Glomerular endothelial cell (primary cell): ENCODE data around the gene PSMD4. TPM values are rescaled to one million over a fixed set of nuclear protein-coding genes. Genes with fewer than 3 reads are reported as not detected.
"Not testable (repeated sequence)": the region's sequence is repeated elsewhere in the genome, so short reads cannot be mapped to it uniquely, and the experiment has no call there.

Experiments used
- DNase-seq: peaks from one replicate; pipeline ENCODE4 v3.0.0-alpha.2; 2011; ENCODE audit warnings: low read depth, low spot score; ENCODE audit errors: extremely low read depth
- total RNA-seq: library from RNA; depleted of rRNA; stranded (reverse); fragments of >200 nt; gene quantifications from 2 replicates; pipeline ENCODE4 v1.2.3, GENCODE V29; 2015

Gene PSMD4
- 151 and 156 TPM in 2 replicates for total RNA-seq

DNA sequence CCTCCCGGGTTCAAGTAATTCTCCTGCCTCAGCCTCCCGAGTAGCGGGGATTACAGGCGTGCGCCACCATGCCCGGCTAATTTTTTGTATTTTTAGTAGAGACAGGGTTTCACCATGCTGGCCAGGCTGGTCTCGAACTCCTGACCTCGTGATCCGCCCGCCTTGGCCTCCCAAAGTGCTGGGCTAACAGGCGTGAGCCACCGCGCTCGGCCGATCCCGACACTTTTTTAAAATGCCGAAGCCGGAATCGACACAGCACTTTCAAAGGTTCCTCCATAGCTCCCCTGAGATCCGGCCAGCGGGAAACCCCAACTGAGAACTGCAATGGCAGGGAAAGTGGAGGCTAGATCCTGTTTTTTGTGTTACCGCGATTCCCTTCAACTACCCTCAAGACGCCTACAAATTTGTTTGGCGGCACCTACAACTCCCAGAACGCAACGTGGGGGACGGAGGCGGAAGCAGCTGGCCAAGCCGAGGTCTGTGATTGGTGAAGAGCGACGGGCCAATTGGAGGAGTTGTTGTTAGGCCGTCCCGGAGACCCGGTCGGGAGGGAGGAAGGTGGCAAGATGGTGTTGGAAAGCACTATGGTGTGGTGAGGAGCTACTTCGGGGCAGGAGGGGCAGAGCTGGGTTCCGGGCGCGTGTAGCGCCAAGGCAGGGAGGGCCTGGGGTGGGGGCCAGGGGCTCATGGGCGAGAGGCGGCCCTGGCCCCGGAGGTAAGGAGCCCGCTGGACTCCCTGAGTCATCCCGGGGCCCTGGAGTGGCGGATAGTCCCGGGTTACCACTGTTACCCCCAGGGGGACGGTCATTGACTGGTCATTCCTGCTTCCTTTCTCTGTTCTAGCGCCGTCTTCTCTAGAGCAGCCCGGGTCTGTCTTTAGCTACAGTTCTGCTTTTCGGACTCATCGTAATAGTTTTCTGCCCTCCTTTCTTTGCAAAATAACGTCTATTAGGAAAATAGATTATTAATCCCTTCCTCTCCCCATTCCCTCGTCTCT lies at the start of gene PSMD4:
Gene PSMD4 (plus strand): TSS at position 518 of the 997 bp plus-strand sequence. CDS start 49 bp downstream, at position 567.
- DNase-seq, result peak; percentile 88

DNA sequence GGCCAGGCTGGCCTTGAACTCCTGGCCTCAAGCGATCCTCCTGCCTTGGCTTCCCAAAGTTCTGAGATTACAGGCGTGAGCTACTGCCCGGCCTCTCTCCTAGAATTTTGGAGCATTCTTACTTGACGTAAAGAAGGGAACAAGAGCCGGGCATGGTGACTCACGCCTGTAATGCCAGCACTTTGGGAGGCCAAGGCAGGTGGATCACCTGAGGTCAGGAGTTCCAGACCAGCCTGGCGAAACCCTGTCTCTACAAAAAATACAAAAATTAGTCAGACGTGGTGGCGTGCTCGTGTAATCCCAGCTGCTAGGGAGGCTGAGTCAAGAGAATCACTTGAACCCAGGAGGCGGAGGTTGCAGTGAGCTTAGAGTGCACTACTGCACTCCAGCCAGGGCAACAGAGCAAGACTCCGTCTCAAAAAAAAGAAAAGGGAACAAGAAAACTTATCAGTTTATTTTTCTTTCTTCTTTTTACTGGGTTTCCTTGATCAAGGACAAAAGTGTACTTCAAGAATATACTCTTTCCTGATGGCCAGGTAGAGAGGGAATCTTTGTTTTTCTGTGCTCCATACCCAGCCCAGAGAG lies 49.1 kb upstream of the PSMD4 start:
- not testable (repeated sequence) for DNase-seq

DNA sequence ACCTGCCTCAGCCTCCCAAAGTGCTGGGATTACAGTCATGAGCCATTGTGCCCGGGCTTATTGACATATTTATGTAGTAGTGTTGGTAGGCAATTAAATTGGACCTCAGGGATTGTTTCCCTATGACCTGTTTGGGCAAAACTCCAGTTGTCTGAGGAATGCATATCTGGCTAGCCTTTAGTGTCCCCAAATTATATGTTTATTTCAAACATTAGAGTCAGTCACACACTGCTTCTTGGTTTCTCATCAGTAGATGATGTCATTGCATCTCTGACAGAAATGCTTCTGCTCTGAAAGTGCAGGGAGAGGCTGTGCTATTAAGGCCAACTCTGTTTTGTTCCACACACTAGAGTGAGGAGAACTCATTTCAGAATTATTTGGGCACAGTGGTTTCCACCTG lies 43.7 kb upstream of the PSMD4 start:
- no peak for DNase-seq

DNA sequence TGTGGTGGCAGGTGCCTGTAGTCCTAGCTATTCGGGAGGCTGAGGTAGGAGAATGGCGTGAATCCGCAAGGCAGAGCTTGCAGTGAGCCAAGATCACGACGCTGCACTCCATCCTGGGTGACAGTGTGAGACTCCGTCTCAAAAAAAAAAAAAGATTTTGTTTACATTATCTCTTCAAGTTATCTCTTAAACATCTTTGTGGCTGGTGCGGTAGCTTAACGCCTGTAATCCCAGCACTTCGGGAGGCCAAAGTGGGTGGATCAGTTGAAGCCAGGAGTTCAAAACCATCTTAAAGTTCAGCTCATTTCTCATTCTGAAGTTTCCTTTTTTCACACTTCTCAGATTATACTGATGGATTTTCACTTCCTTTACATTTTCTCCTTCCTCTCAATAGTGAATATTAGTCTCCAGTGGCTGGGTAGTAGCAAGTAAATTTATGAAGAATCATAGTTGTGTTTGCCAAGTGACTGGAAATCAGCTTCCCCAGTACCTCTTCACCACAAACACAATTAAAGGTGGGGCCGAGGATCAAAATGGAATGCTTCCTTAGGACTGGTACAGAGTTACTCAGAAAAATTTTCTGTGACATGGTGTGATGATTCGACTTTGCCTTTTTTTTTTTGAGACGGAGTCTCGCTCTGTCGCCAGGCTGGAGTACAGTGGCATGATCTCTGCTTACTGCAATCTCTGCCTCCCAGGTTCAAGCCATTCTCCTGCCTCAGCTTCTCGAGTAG lies 42.4 kb upstream of the PSMD4 start:
- no peak for DNase-seq

DNA sequence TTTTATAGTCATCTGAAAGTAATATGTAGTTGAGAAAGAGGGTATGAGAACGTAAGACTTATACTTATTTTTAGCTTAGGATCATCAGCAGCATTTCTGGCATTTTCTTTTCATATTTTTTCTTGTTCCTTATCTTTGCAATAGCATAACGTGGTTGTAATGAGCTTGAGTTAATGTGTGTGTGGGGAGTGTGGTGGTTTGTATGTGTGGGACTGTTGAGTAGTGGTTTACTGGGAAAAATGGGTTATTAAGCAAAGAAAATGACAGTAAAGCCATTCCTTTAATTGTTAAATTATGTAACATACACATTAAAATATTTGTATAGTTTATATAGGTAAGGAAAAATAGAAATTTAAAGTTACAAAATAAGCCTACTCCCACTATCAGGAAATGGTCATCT lies 41.0 kb upstream of the PSMD4 start:
- no peak for DNase-seq

DNA sequence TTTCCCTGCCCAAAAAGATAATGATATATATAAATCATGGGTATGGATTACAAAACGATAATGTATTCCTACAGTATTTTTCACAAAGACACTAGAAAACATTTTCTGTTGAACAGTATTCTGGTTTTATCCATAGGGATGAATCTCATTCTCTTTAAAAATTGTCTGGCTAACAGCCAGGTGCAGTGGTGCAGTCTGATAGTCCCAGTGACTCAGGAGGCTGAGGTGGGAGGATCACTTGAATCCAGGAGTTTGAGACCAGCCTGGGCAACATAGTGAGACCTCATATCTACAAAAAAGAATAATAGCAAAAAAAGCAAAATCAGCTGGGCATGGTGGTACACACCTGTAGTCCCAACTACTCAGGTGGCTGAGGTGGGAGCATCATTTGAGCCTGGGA lies 32.9 kb upstream of the PSMD4 start:
- no peak for DNase-seq

DNA sequence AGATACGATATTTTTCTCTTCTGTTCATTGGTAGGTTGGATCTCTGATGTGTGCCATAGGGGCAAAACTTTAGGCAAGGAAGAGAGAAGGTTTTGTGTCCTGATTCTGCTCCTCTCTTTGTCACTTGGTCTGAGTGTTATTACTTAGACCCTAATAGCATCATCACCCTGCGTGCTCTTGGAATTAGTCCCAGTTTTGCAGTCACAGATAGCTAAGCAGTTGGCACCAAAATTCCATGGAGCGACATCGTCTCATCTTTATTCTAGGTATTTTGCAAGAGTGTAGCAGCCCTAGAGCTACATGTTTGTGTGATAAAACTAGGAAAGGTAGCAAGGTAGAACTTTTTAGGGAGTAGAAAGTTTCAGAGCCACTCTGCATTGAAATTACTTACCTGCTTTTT lies 32.4 kb upstream of the PSMD4 start:
- DNase-seq, result no peak

DNA sequence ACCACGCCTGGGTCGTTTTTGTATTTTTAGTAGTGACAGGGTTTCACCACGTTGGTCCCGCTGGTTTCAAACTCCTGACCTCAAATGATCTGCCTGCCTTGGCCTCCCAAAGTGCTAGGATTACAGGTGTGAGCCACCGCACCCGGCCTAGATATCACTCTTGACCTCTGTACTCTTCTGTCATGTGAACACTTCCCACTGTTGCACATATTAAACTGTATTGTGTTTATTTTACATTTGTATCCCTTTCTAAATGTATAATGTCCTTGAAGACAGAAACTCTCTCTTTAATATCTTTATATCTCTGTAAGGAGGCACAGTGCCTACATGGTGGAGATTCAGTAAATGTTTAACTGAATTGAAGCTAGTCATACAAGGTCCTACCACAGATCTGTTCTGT lies 19.3 kb upstream of the PSMD4 start:
- DNase-seq, result no peak

DNA sequence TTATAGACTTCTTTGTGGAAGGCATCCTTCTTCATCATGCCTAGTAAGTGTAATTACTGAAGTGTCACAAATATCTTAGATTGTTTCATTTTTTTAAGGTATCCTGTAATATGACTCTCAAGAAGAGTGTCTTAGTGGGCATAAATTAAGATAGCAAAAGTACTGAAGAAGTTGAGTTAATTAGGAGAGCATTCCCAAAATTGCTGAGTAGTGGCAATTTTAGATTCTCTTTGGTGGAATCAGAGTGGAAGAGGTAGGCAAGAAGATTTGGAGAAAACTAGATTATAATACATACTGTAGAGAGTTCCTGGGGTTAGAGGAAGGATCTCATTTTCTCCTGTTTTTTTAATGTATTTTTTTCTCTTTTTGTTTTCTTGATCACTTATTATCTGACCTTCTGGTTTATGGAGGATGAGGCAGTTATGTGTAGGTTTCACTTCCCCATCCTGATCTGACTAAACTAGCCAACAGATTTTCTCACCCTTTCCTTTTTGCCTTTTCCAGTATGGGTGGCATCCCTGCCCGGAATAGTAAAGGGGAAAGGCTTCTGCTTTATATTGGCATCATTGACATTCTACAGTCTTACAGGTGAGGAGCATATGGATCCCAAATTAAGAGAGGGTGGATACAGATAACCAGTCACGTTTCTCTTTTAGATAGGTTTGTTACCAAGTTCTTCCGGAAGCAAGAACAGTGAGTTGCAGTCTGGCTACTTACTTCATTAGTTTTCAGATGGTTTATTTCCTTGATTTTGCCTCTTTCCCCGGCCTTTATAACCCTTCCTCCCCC lies 16.7 kb upstream of the PSMD4 start:
- DNase-seq, result no peak

DNA sequence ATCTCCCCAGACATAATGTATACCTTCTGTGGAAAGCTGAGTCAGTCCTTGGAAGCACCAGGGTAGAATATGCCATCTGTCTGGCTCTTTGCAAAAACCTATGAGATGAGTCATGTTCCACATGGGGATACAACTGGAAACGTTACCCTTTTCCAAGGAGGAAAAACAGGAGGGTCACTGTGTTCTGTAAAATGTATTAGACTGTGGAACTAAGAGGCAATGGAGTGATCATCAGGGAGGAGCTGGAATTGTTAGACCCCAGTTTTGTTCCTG lies 16.1 kb upstream of the PSMD4 start:
- no peak for DNase-seq

DNA sequence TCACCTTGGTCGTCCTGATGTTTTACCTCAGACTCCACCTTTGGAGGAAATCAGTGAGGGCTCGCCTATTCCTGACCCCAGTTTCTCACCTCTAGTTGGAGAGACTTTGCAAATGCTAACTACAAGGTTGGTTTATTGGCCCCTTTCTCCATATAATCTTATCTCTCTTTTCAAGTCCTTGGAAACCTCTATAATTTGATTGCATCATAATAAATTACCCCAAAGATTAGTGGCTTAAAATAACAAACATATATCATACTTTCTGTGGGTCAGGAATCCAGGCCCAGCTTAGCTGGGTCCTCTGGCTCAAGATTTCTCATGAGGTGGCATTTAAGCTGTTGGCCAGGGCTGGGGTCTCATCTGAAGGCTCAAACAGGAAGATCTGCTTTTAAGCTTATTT lies 12.1 kb upstream of the PSMD4 start:
- DNase-seq, result no peak

DNA sequence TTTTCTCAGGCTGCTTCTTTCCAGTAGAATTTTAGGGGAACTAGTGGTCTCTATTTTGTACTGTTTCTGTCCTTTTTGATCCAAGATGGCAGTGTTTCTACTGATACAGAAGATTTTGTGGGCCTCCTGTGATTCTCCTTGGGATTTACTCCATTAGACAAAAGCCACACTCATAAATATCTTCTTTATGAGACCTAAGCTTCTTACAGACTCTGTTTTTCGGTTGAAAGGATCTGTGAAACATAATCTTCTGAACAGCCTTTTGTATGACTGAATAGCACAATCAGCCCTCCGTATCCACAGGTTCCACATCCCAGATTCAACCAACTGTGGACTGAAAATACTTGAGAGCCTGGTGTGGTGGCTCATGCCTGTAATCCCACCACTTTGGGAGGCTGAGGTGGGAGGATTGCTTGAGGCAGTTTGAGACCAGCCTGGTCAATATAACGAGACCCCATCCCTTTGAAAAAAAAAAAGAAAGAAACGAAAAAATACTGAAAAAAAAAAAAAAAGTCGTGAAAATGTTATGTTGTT lies 10.8 kb upstream of the PSMD4 start:
- no peak for DNase-seq

DNA sequence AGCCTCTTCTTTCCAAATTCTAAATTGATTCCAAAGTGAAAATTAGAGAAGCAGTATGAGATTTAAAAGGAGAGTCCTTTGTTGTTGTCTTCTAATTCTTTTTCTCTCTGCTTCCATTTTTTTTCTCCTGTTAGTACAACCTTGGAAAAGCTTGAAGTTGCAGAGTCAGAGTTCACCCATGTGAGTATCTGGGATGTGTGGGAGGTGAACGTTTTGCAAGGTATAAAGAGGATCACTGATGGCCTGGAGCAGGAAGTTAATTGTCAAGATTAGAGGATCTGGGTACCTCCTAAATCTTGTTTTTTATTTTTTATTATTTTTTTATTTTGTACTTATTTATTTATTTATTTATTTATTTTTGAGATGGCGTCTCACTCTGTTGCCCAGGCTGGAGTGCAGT lies 7.7 kb upstream of the PSMD4 start:
- DNase-seq, result no peak

DNA sequence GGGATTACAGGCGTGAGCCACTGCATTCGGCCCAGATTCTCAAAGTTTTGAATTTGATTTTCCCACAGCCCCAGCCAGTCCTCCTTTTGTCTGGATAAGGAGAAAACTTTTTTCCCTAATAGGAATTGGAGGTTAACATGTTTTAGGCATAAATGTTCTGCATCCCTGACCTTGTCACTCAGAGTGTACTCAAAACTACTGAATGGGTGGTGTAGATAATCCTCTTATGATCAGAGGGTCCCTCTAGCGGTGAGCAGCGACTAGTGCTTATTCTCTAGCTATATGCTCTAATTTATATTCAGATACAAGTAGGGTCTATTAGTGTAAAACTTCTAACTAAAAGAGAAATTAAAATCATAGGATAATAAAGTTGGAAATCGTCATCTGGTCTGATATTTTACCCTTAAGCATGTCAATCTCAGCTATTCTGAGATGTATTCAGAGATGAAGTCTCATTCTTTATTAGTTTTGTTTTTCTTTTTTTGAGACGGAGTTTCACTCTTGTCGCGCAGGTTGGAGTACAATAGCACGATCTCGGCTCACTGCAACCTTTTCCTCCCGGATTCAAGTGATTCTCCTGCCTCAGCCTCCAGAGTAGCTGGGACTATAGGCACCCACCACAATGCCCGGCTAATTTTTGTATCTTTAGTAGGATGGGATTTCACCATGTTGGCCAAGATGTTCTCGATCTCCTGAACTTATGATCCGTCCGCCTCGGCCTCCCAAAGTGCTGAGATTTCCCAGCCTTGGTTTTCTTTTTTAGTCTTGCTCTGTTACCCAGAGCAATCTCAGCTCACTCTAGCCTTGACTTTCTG lies 2.7 kb upstream of the PSMD4 start:
- DNase-seq, result peak; percentile 60

DNA sequence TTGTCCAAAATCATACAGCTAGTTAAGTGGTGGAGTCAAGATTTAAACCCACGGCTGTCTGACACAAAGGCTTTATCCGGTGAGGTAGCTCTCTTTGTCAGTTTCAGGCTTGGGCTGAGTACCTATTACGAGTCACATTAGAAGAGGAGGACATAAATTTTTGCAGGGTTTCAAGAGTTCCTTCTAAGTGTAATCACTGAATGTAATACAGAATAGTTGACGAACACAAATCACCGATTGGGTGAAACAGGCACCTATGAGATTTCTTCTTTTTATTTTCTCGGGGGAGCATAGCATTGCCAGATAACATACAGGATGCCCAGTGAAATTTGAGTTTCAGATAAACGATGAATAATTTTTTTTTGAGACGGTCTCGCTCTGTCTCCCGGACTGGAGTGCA lies 847 bp downstream of the PSMD4 start:
- no peak for DNase-seq

DNA sequence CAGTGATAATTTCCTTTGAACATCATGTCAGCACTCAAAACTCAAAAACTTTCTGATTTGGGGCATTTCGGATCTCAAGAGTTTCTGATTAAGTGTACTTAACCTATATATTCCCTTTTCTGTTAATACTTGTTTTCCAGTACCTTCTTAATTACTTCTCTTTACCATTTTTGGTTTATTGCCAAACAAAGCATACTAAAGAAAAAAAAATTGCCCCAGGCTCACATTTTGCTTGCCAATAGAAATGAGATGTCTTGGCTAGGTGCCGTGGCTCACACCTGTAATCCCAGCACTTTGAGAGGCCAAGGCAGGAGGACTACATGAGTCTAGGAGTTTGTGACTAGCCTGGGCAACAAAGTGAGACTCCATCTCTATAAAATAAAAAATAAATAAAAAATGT lies 4.8 kb downstream of the PSMD4 start:
- no peak for DNase-seq

DNA sequence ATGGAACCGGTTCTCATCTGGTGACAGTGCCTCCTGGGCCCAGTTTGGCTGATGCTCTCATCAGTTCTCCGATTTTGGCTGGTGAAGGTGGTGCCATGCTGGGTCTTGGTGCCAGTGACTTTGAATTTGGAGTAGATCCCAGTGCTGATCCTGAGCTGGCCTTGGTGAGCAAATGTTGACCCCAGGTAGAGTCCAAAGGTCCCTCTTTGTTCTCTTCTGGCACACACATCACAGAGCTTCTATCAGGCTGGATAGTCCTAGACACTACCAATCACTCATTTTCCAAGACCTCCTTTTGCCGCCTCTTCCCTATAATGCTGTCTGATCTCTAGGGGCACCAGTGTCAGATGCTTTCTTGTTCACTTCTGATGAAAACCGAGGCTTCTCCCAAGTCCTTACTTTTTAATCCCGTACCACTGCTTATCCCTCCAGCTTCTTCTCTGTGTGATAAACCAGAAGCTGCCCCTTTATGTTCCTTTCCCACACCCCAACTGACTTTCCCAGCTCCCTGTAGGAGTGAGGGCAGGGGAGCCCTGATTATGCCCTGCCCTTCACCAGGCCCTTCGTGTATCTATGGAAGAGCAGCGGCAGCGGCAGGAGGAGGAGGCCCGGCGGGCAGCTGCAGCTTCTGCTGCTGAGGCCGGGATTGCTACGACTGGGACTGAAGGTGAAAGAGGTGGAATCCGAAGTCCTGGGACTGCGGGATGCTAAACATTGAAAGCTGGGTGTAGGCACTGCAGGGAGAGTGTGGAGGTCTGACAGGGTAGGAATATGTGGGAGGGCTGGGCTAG lies 11.1 kb downstream of the PSMD4 start:
- no peak for DNase-seq

DNA sequence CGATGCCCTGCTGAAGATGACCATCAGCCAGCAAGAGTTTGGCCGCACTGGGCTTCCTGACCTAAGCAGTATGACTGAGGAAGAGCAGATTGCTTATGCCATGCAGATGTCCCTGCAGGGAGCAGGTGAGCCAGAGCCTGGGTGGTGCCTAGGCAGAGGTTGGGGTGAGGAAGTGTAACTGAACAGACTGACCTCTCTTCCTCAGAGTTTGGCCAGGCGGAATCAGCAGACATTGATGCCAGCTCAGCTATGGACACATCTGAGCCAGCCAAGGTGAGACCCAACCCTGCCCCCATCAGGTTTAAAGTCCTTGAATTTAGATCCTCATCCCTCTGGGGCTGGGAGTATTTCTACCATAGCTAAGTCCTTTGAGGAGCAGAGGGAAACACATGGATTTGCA lies 11.8 kb downstream of the PSMD4 start:
- DNase-seq, result no peak

DNA sequence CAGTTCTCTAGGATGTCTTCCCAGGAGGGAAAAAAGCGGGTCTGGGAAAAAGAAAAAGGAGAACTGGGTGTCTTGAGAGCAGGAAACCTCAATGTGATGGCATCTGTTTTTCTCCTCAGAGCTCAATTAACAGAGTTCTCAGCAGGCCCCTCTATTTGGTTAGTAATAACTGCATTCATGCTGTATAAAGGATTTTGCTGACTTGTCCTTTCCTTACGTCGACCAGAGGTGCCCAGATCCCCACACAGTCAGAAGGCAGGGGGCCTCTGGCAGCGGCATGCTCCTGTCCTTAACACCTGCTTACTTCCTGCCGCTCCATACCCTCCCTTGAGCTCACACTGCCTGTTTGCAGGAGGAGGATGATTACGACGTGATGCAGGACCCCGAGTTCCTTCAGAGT lies 12.3 kb downstream of the PSMD4 start:
- DNase-seq, result no peak
